HAP-1 (cell line): ENCODE data around the gene RING1.
A peak's percentile ranks its signal among the peaks of the same experiment; 100 is the strongest.

ENCODE experiments used
- DNase-seq, 2 experiments: peaks; one replicate each; pipeline ENCODE4 v3.0.0-alpha.2; 2016 to 2020; ENCODE audit warnings: low spot score in 2 of 2
- H3K27me3 ChIP-seq: fragments of 250-450 bp; sonication (Bioruptor Pico); 2 replicates; pipeline ENCODE4 v1.5.1; 2020; ENCODE audit warnings: low read depth, mild to moderate bottlenecking, moderate library complexity
- H3K36me3 ChIP-seq: fragments of 250-450 bp; sonication (Bioruptor Pico); replicated peaks from 2 replicates; pipeline ENCODE4 v1.5.1; 2020; ENCODE audit warnings: mild to moderate bottlenecking
- H3K4me1 ChIP-seq: fragments of 250-450 bp; sonication (Bioruptor Pico); 2 replicates; pipeline ENCODE4 v1.5.1; 2020; ENCODE audit warnings: mild to moderate bottlenecking
- H3K4me3 ChIP-seq: fragments of 250-450 bp; sonication (Bioruptor Pico); 2 replicates; pipeline ENCODE4 v1.5.1; 2020; ENCODE audit warnings: mild to moderate bottlenecking, moderate library complexity
- H3K9me3 ChIP-seq: fragments of 250-450 bp; sonication (Bioruptor Pico); 2 replicates; pipeline ENCODE4 v1.5.1; 2020; ENCODE audit warnings: mild to moderate bottlenecking, moderate library complexity
- in situ Hi-C: fragments of 300-500 bp; cut with MboI; formaldehyde crosslinking; loops from 3 replicates; pipeline ENCODE4 v1.14.3; 2020; ENCODE audit warnings: low sequenced_read_pairs, inconsistent platforms, mixed read lengths

RING1 gene

DNA sequence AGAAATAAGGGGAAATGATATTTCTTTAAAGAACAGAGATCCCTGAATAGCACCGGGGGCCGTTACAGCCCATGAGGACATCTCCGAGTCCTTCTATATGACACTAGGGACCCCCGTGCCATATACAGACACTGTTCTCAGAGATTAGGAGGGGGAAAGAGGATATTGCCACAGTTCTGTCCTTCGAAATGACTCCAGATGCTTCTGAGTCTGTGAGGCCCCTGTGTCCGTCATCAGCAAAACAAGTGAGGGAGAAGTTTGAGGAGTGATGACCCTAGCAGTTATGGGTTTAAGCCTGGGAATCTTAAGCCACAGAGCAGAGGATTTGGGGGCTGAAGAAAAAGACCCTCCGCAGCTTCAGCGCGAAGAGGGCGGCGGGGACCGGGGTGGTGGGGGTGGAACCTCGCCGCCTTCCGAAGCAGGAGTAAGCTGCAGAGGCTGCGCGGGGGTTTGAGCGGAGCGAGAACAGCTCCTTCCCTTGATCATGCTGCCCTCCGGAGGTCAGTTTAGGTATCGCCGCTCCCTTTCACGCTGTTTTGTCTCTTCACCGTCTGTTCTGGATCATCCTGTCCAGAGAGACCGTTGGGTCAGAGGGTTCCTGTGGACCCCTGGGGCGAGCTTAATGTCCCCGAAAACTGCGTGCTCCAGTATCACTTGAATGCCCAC lies 39.8 kb downstream of the RING1 start:
- Histone ChIP-seq H3K4me1 (peaks cover 16% of the 10 kb centered on the region), H3K27me3 (no peaks in the 10 kb centered on the region), H3K36me3 (peaks cover 3% of the 10 kb centered on the region; the same call in 1 of the 2 replicates), H3K4me3 (peak overlapping the region; percentile 31), H3K9me3 (no peaks in the 10 kb centered on the region)
- in situ Hi-C loops: loop anchor here (5.0 to 10.0 kb wide), 2 partner anchors 126 to 233 kb away; no protein-coding TSS in a partner anchor
- DNase-seq: peak; percentile 85 to 96

- Histone ChIP-seq H3K36me3 (peaks cover 3% of the 10 kb centered on the region; the same call in 1 of the 2 replicates), H3K4me3 (peak overlapping the region; percentile 31), H3K9me3 (no peaks in the 10 kb centered on the region), H3K4me1 (peaks cover 16% of the 10 kb centered on the region), H3K27me3 (no peaks in the 10 kb centered on the region)
- peak; percentile 7 to 51 for DNase-seq
- in situ Hi-C loops: loop anchor here (5.0 to 10.0 kb wide), 2 partner anchors 126 to 234 kb away; no protein-coding TSS in a partner anchor
These were observed 40.3 kb downstream of the RING1 start for GRCh38 chr6:33248643-33248931.

- Histone ChIP-seq H3K4me3 (peak overlapping the region; percentile 37), H3K27me3 (no peaks in the 10 kb centered on the region), H3K9me3 (no peaks in the 10 kb centered on the region), H3K36me3 (peaks cover 3% of the 10 kb centered on the region; the same call in 1 of the 2 replicates), H3K4me1 (peaks cover 16% of the 10 kb centered on the region)
- DNase-seq: peak; percentile 99 to 100
- in situ Hi-C loops: loop anchor here (5.0 to 10.0 kb wide), 2 partner anchors 127 to 234 kb away; no protein-coding TSS in a partner anchor
These were observed 40.8 kb downstream of the RING1 start for GRCh38 chr6:33248932-33249731.

GRCh38 chr6:33249732-33250630 lies 41.7 kb downstream of the RING1 start:
- peak in 1 of 2 experiments; percentile 31 for DNase-seq
- Histone ChIP-seq H3K27me3 (no peaks in the 10 kb centered on the region), H3K9me3 (no peaks in the 10 kb centered on the region), H3K4me1 (peaks cover 16% of the 10 kb centered on the region), H3K36me3 (peaks cover 3% of the 10 kb centered on the region; the same call in 1 of the 2 replicates), H3K4me3 (peak overlapping the region; percentile 37)
- in situ Hi-C loops: loop anchor here (5.0 to 10.0 kb wide), 2 partner anchors 128 to 235 kb away; no protein-coding TSS in a partner anchor

DNA sequence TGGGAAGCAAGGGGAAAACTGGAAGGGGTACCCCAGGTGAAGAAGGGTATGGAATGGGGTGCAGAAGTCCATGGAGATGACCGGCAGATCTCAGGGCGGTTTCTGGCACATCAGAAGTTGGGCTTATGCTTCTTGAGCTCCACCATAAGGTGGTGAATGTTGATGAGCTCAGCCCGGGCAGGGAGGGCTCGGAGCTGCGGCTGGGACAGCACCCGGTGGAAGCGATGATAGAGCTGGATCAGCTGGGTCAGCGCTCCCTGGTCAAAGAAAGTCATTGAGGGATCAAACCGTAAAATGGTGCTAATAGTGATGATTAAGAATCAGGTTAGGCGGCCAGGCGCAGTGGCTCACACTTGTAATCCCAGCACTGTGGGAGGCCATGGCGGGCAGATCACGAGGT lies 42.4 kb downstream of the RING1 start:
- Histone ChIP-seq H3K4me3 (no peak overlapping the region), H3K36me3 (peaks cover 3% of the 10 kb centered on the region; the same call in 1 of the 2 replicates), H3K4me1 (peaks cover 16% of the 10 kb centered on the region), H3K27me3 (no peaks in the 10 kb centered on the region), H3K9me3 (no peaks in the 10 kb centered on the region)
- DNase-seq: no peak
- in situ Hi-C loops: no loop called here

DNA sequence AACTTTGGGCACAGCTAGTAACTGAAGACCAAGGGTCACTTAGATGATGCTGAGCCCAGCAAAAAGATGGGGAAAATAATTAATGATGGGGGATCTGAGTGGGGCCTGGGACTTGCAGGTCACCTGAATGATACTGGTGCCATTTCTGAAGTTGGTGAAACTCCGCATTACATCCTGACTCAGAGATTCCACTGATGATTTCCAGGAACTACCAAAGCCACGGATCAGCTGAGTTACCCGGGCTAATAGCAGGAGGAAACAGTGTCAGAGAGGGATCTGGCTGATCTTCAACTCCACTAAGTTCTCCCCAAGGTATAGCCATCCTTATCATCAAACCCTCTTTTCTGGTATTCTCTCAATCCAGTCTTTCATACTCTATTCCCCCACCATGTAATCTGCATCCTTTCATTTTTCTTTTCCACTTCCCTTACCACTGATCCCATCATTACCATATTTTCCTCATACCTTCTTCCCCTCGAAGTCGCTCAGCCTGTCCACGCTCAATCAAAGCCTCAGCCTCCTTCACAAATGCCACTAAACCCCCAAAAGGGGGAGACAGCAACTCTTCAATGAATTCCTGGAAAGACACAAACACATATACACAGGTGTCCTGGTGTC lies 43.2 kb downstream of the RING1 start:
- no peak overlapping the region for H3K4me3 ChIP-seq
- DNase-seq: no peak
- peaks cover 3% of the 10 kb centered on the region; the same call in 1 of the 2 replicates for H3K36me3 ChIP-seq
- peaks cover 16% of the 10 kb centered on the region for H3K4me1 ChIP-seq
- in situ Hi-C loops: no loop called here
- H3K27me3 ChIP-seq: no peaks in the 10 kb centered on the region
- no peaks in the 10 kb centered on the region for H3K9me3 ChIP-seq

DNA sequence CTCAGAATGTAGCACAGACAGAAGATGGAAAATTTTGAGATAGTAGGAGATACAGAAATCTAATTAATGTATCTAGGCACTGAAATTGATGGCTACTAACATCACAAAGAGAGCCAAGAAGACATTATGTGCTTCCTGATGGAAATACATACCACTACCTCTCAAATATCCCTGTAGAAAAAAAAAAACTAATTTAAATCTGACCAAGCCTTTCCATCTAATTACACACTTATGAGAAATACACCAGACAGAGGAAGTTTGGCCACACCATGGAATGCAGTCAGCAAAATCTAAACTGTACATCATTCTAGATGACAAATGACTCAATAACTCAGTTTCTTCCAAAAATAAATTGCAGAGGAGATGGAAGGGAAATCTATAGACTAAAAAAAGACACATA lies 44.5 kb downstream of the RING1 start:
- no peaks in the 10 kb centered on the region for H3K27me3 ChIP-seq
- H3K9me3 ChIP-seq: no peaks in the 10 kb centered on the region
- no peak overlapping the region for H3K4me3 ChIP-seq
- H3K4me1 ChIP-seq: peaks cover 16% of the 10 kb centered on the region
- no peak for DNase-seq
- in situ Hi-C loops: no loop called here
- H3K36me3 ChIP-seq: peaks cover 7% of the 10 kb centered on the region

DNA sequence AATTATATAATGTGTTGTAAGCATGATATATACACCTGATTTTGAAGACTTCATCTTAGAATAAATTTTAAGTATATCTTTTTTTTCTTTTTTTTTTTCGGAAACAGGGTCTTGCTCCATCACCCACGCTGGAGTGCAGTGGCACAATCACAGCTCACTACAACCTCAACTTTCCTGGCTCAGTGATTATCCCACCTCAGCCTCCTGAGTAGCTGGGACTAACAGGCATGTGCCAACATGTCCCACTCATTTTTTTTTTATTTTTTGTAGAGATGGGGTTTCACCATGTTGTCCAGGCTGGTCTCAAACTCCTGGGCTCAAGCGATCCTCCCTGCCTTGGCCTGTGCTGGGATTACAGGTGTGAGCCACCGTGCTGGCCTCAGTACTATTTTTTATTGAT lies 46.3 kb downstream of the RING1 start:
- in situ Hi-C loops: no loop called here
- no peak overlapping the region for H3K4me3 ChIP-seq
- no peak for DNase-seq
- peaks cover 7% of the 10 kb centered on the region for H3K36me3 ChIP-seq
- peaks cover 5% of the 10 kb centered on the region for H3K4me1 ChIP-seq
- H3K9me3 ChIP-seq: no peaks in the 10 kb centered on the region
- no peaks in the 10 kb centered on the region for H3K27me3 ChIP-seq

- Histone ChIP-seq H3K4me3 (no peak overlapping the region), H3K9me3 (no peaks in the 10 kb centered on the region), H3K36me3 (peaks cover 13% of the 10 kb centered on the region), H3K27me3 (no peaks in the 10 kb centered on the region), H3K4me1 (no peaks in the 10 kb centered on the region)
- in situ Hi-C loops: no loop called here
- DNase-seq: no peak
These were observed 50.7 kb downstream of the RING1 start for GRCh38 chr6:33259032-33259431.
